ENCODE data around the gene SLC35B1.

SLC35B1 gene

GRCh38 chr17:49715717-49716279 lies 8.0 kb upstream of the SLC35B1 start:
- Histone ChIP-seq H3K4me3 (ENCODE audit: low read length) (no peak overlapping the region), H3K9ac (ENCODE audit: low read depth, low read length) (no peak overlapping the region), H3K27me3 (ENCODE audit: insufficient read depth, low read length) (no peaks in the 10 kb centered on the region), H3K4me1 (ENCODE audit: insufficient read depth, low read length) (no peaks in the 10 kb centered on the region), H3K27ac (ENCODE audit: low read depth, low read length) (no peak overlapping the region), H3K9me3 (ENCODE audit: insufficient read depth, low read depth, low read length) (no peaks in the 10 kb centered on the region), H3K36me3 (ENCODE audit: insufficient read depth, low read length) (peaks cover 73% of the 10 kb centered on the region)
- WGBS: 92% methylated on average over 9 of the region's 9 CpGs

GRCh38 chr17:49715216-49715615 lies 7.5 kb upstream of the SLC35B1 start:
- H3K9ac ChIP-seq (ENCODE audit: low read depth, low read length): no peak overlapping the region
- peaks cover 72% of the 10 kb centered on the region for H3K36me3 ChIP-seq (ENCODE audit: insufficient read depth, low read length)
- H3K27me3 ChIP-seq (ENCODE audit: insufficient read depth, low read length): no peaks in the 10 kb centered on the region
- H3K27ac ChIP-seq (ENCODE audit: low read depth, low read length): no peak overlapping the region
- no peaks in the 10 kb centered on the region for H3K9me3 ChIP-seq (ENCODE audit: insufficient read depth, low read depth, low read length)
- no peak overlapping the region for H3K4me3 ChIP-seq (ENCODE audit: low read length)
- WGBS: 91% methylated on average over 4 of the region's 4 CpGs
- no peaks in the 10 kb centered on the region for H3K4me1 ChIP-seq (ENCODE audit: insufficient read depth, low read length)

DNA sequence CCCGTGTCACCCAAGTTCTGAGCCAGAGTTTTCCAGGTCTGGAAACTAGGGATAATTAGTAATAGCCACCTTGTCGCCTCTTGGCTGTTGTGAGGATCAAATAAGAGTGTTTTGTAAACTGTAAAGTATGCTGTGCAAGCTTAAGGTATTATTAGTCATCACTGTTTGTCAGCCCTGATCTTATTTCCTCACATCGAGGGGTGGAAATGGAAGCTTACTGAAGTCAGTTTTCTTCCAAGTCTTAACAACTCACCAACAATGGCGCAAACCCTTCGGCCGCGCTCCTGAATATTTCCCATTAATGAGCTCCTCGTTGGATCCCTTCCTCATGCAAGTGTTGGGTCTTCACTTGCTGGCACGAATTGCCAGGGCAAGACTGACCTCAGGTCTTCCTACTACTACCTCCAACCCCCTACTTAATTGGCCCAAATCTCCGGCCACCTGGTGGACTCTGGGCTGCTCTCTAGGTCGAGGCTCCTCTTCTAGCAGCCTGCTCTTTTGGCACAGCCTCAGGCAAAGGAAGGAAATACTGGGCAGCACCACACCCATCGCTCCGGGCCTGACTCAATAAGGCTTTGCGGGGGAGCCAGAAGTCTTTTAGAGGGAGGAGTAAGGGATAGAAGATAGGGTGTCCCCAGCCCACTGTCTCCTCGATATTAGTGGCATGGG lies 885 bp upstream of the SLC35B1 start:
- H3K9me3 ChIP-seq (ENCODE audit: insufficient read depth, low read depth, low read length): no peaks in the 10 kb centered on the region
- no peaks in the 10 kb centered on the region for H3K27me3 ChIP-seq (ENCODE audit: insufficient read depth, low read length)
- peak overlapping the region; percentile 30 for H3K4me3 ChIP-seq (ENCODE audit: low read length)
- H3K9ac ChIP-seq (ENCODE audit: low read depth, low read length): no peak overlapping the region
- peaks cover 45% of the 10 kb centered on the region for H3K36me3 ChIP-seq (ENCODE audit: insufficient read depth, low read length)
- H3K27ac ChIP-seq (ENCODE audit: low read depth, low read length): peak overlapping the region; percentile 2; the same call in 1 of the 2 replicates
- WGBS: 76% methylated on average over 15 of the region's 15 CpGs
- peaks cover 9% of the 10 kb centered on the region; the same call in 1 of the 2 replicates for H3K4me1 ChIP-seq (ENCODE audit: insufficient read depth, low read length)

DNA sequence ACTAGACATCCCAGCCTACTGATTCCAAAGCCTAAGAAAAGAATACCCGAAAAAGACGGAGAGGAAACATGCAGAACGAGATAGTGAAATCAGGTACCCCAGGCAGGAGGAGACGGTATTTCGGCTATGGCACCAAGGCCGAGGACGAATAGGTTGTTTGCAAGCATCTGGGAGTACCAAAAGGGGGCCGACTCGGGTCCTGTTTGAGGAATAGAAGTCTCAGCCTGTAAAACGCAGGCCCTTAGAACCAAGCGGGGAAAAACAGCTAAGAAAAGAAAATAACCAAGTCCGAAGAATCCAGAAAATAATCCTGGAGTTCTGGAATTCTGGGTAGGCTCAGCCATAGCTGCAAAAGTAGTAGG lies 537 bp downstream of the SLC35B1 start:
- peaks cover 48% of the 10 kb centered on the region for H3K36me3 ChIP-seq (ENCODE audit: insufficient read depth, low read length)
- H3K27ac ChIP-seq (ENCODE audit: low read depth, low read length): peak overlapping the region; percentile 96
- peak overlapping the region; percentile 94 for H3K9ac ChIP-seq (ENCODE audit: low read depth, low read length)
- no peaks in the 10 kb centered on the region for H3K27me3 ChIP-seq (ENCODE audit: insufficient read depth, low read length)
- H3K4me3 ChIP-seq (ENCODE audit: low read length): peak overlapping the region; percentile 99
- WGBS: 2% methylated on average over 12 of the region's 12 CpGs
- H3K9me3 ChIP-seq (ENCODE audit: insufficient read depth, low read depth, low read length): no peaks in the 10 kb centered on the region
- H3K4me1 ChIP-seq (ENCODE audit: insufficient read depth, low read length): peaks cover 9% of the 10 kb centered on the region; the same call in 1 of the 2 replicates

- Histone ChIP-seq H3K4me1 (ENCODE audit: insufficient read depth, low read length) (peaks cover 9% of the 10 kb centered on the region; the same call in 1 of the 2 replicates), H3K9me3 (ENCODE audit: insufficient read depth, low read depth, low read length) (no peaks in the 10 kb centered on the region), H3K27me3 (ENCODE audit: insufficient read depth, low read length) (no peaks in the 10 kb centered on the region), H3K9ac (ENCODE audit: low read depth, low read length) (no peak overlapping the region), H3K36me3 (ENCODE audit: insufficient read depth, low read length) (peaks cover 58% of the 10 kb centered on the region), H3K27ac (ENCODE audit: low read depth, low read length) (no peak overlapping the region), H3K4me3 (ENCODE audit: low read length) (no peak overlapping the region)
Observed at GRCh38 chr17:49705254-49705653, 2.5 kb downstream of the SLC35B1 start.

- peaks cover 9% of the 10 kb centered on the region; the same call in 1 of the 2 replicates for H3K4me1 ChIP-seq (ENCODE audit: insufficient read depth, low read length)
- H3K36me3 ChIP-seq (ENCODE audit: insufficient read depth, low read length): peaks cover 63% of the 10 kb centered on the region
- 87% methylated on average over 6 of the region's 6 CpGs for WGBS
Observed at GRCh38 chr17:49703557-49704277, 4.0 kb downstream of the SLC35B1 start.

GRCh38 chr17:49700960-49701359 lies 6.8 kb downstream of the SLC35B1 start:
- Histone ChIP-seq H3K4me1 (ENCODE audit: insufficient read depth, low read length) (no peaks in the 10 kb centered on the region), H3K27ac (ENCODE audit: low read depth, low read length) (no peak overlapping the region), H3K36me3 (ENCODE audit: insufficient read depth, low read length) (peaks cover 60% of the 10 kb centered on the region), H3K4me3 (ENCODE audit: low read length) (no peak overlapping the region), H3K9ac (ENCODE audit: low read depth, low read length) (no peak overlapping the region), H3K9me3 (ENCODE audit: insufficient read depth, low read depth, low read length) (no peaks in the 10 kb centered on the region), H3K27me3 (ENCODE audit: insufficient read depth, low read length) (no peaks in the 10 kb centered on the region)
- WGBS: 89% methylated on average over 6 of the region's 6 CpGs

More at GRCh38 chr17:49703557-49704277, 4.0 kb downstream of the SLC35B1 start:
- H3K27me3 ChIP-seq (ENCODE audit: insufficient read depth, low read length): no peaks in the 10 kb centered on the region
- no peak overlapping the region for H3K9ac ChIP-seq (ENCODE audit: low read depth, low read length)
- no peaks in the 10 kb centered on the region for H3K9me3 ChIP-seq (ENCODE audit: insufficient read depth, low read depth, low read length)
- H3K4me3 ChIP-seq (ENCODE audit: low read length): no peak overlapping the region
- no peak overlapping the region for H3K27ac ChIP-seq (ENCODE audit: low read depth, low read length)

GRCh38 chr17:49699966-49700575 lies 7.7 kb downstream of the SLC35B1 start:
- no peak overlapping the region for H3K27ac ChIP-seq (ENCODE audit: low read depth, low read length)
- no peaks in the 10 kb centered on the region for H3K4me1 ChIP-seq (ENCODE audit: insufficient read depth, low read length)
- 91% methylated on average over 8 of the region's 8 CpGs for WGBS
- no peak overlapping the region for H3K4me3 ChIP-seq (ENCODE audit: low read length)
- H3K36me3 ChIP-seq (ENCODE audit: insufficient read depth, low read length): peaks cover 51% of the 10 kb centered on the region
- H3K9ac ChIP-seq (ENCODE audit: low read depth, low read length): no peak overlapping the region
- H3K27me3 ChIP-seq (ENCODE audit: insufficient read depth, low read length): no peaks in the 10 kb centered on the region
- H3K9me3 ChIP-seq (ENCODE audit: insufficient read depth, low read depth, low read length): no peaks in the 10 kb centered on the region

- no peaks in the 10 kb centered on the region for H3K4me1 ChIP-seq (ENCODE audit: insufficient read depth, low read length)
- no peaks in the 10 kb centered on the region for H3K27me3 ChIP-seq (ENCODE audit: insufficient read depth, low read length)
- H3K27ac ChIP-seq (ENCODE audit: low read depth, low read length): no peak overlapping the region
- H3K36me3 ChIP-seq (ENCODE audit: insufficient read depth, low read length): peaks cover 31% of the 10 kb centered on the region
- no peaks in the 10 kb centered on the region for H3K9me3 ChIP-seq (ENCODE audit: insufficient read depth, low read depth, low read length)
- no peak overlapping the region for H3K9ac ChIP-seq (ENCODE audit: low read depth, low read length)
- no peak overlapping the region for H3K4me3 ChIP-seq (ENCODE audit: low read length)
- 67% methylated on average over 6 of the region's 6 CpGs for WGBS
Observed at GRCh38 chr17:49698005-49698404, 9.8 kb downstream of the SLC35B1 start.

- no peak overlapping the region for H3K4me3 ChIP-seq (ENCODE audit: low read length)
- no peaks in the 10 kb centered on the region for H3K27me3 ChIP-seq (ENCODE audit: insufficient read depth, low read length)
- no peak overlapping the region for H3K9ac ChIP-seq (ENCODE audit: low read depth, low read length)
- peaks cover 7% of the 10 kb centered on the region for H3K4me1 ChIP-seq (ENCODE audit: insufficient read depth, low read length)
- H3K27ac ChIP-seq (ENCODE audit: low read depth, low read length): no peak overlapping the region
- H3K9me3 ChIP-seq (ENCODE audit: insufficient read depth, low read depth, low read length): no peaks in the 10 kb centered on the region
- peaks cover 15% of the 10 kb centered on the region for H3K36me3 ChIP-seq (ENCODE audit: insufficient read depth, low read length)
- 89% methylated on average over 7 of the region's 8 CpGs for WGBS
Observed at GRCh38 chr17:49696233-49696761, 11.5 kb downstream of the SLC35B1 start.

DNA sequence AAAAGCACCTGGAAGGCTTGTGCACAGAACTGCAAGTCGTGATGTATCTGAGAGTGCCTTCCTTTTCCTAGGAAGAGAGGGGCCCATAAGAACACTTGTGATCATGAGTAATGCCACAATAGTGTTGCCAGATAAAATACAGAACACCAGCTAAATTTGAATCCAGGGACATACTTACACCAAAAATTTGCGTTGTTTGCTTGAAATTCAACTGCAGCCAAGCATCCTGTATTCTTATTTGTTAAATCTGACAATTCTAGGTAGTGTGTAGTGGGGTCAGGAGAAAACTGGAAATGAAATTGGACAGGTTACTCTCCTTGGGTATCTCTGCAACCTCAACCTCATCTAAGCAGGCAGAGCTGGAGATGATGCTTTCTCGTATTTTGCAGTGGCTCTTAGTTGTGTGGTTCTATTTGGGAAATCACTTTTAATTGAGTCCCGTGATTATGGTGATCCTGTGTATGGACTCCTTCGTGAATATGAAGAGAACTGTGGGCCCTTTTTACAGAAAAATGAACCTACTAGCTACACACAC lies 12.0 kb downstream of the SLC35B1 start:
- WGBS: 58% methylated on average over 4 of the region's 5 CpGs
- H3K9ac ChIP-seq (ENCODE audit: low read depth, low read length): no peak overlapping the region
- H3K9me3 ChIP-seq (ENCODE audit: insufficient read depth, low read depth, low read length): no peaks in the 10 kb centered on the region
- H3K4me1 ChIP-seq (ENCODE audit: insufficient read depth, low read length): peaks cover 7% of the 10 kb centered on the region
- H3K27me3 ChIP-seq (ENCODE audit: insufficient read depth, low read length): no peaks in the 10 kb centered on the region
- H3K4me3 ChIP-seq (ENCODE audit: low read length): no peak overlapping the region
- H3K27ac ChIP-seq (ENCODE audit: low read depth, low read length): no peak overlapping the region
- peaks cover 9% of the 10 kb centered on the region for H3K36me3 ChIP-seq (ENCODE audit: insufficient read depth, low read length)
